Stimulated activated CD4-positive, alpha-beta T cell treated with anti-CD3 and anti-CD28 coated beads, TNF-alpha, amount 100 ng/mL, for 24 hours (primary cell): ENCODE measurements around the gene SLC27A3.

Source experiments
- DNase-seq, 3 experiments: peaks; one replicate each; pipeline ENCODE4 v3.0.0-alpha.2; 2020; ENCODE audit warnings: low read depth in 3 of 3

SLC27A3 gene

DNA sequence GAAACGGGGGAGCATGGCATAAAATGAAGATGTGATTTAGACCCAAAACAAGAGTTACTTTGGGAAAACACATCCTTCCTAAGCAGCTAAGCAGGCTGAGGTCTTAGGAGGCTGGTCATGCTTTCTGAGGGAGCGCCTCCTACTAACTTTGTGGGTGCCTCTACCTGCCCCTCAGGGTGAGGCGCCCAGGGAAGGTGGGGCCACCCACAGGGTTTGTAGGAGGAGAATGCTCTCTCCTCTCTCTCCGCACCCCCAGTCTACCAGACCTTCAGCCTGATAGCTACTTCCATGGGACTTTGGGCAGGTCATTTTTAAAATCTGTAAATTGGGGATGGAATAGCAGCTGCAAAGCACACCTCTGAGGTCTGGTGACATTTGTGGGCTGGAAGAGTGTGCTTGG lies 23.8 kb downstream of the SLC27A3 start:
- DNase-seq: no peak

DNA sequence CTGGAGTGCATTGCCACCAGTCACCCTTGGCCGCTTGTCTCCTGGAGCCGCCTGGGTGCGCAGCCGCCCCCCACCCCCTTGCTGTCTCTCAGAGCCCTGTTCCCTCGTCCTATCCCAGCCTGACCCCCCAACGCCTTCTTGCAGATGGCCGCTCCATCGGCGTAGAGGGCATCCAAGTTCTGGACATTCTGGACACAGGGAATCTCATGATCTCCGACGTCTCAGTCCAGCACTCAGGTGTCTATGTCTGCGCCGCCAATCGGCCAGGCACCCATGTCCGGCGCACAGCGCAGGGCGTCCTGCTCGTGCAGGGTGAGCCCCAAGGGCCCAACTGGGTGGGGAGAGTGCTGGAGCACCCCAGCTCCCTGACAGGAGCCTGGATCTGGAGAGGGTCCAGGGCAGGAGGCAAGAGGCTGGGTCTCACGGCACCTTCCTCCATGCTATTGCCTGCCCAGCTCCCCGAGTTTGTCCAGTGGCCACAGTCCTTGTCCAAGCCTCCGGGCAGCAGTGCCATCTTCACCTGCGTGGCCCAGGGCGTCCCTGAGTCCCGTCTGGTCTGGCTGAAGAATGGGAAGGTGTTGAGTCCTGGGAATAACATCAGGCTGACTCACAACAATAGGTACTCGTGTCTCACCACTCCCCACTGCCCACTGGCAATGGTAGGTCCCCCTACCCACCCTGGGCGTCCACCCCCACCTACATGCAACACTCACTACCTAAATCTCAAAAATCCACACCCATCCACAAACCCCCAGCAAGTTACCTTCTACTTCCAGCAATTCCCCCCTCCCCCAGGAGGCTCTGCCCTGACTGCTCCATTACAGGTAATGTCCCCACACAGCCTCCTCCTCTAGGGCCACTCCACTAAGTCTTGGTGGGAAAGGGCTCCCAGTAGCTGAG lies 24.6 kb downstream of the SLC27A3 start:
- no peak for DNase-seq

DNA sequence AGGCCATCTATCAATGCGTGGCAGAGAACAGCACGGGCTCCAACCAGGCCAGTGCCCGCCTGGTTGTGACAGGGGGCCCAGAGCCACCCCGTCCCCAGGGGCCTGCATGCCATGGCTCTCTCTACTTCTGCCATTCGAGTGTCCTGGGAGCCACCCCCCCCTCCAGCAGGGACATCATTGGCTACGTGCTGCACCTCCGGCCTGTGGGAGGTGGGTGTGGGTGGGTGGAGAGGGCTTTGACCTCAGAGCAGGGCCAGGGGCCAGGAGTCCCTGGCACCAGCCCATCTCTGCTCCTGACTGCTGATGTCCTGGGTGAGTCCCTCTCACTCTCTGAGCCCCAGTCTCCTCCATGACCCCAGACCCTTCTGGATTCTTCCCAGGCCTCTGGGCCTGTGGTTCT lies 25.3 kb downstream of the SLC27A3 start:
- no peak for DNase-seq

DNA sequence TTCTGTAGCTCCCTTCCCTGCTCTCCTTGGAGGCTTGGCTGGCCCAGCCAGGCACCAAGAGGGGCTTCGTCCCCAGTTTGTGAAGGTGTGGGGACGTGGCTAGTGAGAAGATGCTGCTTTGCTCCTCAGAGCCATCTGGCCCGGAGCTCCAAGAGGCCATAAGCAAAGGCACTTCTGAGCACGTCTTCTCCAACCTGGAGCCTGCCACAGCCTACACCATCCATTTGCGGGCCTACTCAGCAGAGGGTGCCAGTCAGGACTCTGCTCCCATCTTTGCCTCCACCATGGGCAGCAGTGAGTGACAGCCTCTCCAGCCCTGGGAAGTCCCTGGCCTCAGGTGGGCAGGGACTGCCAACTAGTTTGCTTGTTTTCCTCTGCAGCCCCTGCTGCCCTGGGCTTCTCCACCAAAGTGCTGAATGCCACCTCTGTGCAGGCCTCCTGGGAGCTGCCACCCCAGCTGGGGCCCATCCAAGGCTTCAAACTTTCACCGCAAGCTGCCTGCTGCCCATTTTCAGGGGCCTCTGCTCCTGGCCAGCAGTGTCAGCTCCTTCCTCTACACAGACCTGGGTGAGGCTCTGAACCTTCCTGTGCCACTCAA lies 25.9 kb downstream of the SLC27A3 start:
- no peak for DNase-seq

DNA sequence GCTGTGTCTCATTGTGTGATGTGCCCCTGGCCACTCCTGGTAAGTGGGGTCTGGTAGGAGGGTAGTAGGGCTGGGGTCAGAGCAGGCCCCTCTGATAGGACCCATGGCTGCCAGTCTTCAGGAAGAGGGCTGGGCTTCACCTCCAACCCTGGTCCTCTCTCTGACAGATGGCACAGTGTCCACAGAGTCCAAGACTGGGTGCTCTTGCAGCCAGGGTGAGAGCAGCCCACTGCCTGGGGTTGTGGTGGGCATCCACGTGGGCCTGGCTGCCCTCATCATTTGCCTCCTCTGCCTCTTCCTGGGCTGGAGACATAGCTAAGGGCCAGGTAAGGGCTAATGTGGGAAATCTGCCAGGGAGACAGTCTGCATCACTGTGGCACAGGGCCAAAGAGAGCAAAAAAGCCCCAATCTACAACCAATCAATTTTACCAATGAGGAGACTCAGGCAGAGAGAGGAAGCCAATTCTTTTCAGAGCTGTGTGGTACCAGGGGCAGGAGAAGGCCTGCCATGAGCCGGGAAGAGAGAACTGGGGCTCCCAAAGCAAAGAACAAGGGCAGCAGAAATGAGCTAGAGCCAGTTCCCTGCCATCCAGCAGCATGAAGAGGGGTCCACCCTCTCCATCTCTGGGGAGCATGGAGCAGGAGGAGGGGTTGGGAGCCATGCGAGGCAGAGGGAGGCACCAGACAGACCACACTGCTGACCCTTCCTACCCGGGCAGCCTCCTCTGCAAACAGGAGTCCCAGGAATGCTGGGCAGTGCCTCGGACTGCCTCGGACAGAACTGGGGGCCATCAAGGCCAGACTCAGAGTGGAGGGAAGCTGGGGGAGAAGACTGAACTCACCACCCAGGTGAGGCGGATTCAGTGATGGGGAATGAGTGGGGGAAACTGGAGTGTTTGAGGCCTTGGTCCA lies 26.8 kb downstream of the SLC27A3 start:
- no peak for DNase-seq

DNA sequence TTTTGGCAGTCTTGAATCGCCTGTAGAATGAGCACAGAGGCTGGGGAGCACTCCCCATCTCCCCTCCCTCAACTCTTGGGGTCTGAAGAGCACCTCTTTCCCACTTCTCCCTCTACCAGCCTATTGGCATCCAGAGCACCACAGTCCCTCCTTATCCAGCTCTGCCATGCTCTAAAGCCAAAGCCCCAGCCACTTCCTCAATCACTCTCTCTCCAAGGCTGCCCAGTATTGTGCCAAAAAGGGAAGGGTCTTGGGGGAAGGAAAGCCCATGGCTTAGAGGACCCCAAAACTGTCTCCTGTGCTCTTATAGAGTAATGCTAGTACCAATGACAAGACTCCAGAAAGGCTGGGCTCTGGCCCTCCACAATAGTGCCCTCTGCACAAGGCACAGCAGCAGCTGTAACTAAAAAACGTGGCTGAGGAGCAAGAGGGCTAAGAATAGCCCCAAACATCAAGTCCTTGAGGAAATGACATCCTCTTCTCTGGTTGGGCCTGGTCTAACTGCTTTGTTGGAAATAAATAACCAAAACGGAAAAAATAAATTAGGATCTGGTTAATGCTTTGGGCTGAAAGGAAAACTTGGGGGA lies 28.4 kb downstream of the SLC27A3 start:
- no peak for DNase-seq

DNA sequence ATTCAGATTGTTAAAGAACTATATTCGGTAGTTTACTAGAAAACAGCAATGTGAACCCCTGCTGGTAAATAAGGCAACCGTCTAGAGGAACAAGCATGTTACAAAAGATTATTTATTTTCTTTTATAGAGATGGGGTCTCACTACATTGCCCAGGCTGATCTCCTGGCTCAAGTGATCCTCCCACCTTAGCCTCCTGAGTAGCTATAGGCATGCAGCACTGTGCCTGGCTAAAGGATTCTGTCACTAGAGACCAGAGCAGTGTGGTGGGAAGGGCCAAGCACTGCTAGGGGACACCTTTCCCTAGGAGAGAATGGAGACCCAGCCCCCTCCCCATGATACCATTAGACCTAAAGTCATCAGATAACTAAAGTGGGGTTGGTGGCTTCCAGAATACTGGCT lies 28.9 kb downstream of the SLC27A3 start:
- DNase-seq: no peak

DNA sequence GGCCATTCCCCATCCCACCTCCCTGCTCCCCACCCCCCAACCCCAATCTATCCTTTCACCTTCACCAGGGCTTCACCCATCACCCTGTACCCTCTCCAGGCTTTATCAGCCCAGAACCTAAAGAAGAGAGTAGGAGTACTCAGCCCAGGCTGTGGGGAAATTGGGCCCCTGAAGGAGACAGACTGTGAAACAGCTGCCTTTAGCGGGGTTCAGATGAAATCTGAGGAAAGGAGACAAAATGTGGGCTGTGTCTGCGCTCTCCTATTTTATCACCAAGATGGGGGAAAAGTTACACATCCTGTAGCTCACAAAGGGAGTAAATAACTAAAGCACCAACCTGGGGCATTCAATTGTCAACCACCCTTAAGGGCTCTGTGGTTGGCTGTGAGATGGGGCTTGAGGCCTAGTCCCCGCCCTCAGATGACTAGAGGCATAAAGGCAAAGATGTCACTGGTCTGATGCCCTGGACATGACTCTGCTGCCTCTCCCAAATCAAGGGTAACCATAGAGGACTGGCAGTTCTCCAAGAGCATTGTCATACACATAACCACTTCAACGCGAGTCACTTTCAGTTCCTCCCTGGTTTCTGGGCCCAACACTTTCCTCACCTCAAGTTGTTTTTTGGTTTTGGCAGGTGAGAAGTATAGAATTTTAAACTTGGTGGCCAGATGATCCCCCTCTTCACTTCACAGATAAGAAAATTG lies 30.0 kb downstream of the SLC27A3 start:
- peak; percentile 25 to 62 (median 54) for DNase-seq

DNA sequence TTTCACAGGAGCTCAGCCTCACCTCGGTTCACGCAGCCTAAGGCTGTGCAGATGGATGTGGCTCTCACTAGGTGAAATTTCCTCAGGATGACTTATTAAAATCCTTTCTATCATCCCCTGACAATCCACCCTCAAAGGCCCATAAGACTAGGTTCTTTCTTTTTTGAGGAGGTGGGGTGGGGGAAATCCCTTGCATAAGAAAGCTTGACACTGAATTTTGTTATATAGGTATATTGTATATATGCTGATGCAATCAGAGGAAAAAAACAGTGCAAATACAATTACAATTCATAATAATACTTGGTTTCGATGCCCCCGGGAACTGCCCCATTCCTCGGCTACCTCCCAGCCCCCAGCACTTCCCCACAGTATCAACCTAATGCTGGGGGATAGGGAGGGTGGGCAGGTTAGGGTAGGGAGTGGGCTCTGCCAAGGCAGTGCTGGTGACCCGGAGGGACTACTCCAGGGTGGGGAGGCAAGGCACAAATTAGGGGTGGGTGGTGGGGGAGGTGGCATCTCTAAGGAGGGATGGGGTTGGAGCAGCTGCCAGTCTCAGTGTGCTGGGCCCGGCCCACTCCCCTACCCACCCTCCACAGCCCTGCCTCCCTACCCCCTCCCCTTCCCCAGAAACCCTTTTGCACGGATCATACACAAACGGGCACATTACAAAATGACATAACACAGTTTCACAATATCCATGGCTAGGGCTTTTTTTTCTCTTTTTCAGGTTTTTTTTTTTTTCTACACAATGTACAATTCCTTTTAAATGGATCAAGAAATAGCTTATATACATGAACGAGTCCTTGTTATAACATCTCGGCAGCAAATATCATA lies 30.9 kb downstream of the SLC27A3 start:
- DNase-seq: no peak

DNA sequence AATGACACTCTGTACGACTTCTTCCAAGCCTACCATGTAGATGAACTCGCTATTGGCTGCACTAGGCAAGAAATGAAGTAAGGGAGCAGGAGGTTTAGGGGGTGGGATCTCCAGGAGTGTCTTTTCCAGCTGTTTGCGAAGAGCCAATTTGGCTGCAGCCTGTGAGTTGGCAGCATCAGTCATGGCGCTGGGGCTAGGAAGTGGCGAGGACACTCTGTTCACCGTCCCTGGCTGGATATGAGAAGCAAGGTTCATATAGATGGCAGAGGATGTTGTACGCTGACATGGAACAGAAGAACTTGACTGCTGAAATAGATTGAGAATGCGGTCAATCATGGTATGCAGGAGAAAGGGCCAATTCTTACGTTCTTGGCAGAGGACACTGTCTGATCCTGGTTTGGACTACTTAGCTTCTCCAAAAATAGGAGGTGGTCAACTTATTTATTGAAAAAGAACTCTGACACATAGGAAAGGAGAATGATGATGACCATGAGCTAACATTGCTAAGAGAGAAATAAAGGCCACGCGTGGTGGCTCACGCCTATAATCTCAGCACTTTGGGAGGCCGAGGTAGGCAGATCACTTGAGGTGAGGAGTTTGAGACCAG lies 41.2 kb downstream of the SLC27A3 start:
- DNase-seq: no peak

DNA sequence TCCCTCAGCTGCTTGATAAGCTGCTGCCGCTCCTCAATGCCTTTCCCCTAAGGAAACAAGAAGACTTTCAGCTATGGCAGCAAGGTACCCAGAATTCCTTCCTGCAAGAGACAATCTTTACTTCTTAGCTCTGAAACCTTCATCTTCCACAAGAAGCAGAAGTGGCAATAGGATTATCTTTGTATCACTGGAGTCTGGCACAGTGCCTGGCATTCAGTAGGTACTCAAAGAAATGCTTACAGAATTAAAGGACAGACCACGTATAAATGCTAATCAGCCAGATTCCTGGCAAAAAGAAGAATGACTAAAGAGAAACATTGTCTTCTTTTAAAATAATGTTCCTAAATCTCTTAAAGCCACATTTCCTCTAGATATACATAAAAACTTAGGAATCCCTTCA lies 43.7 kb downstream of the SLC27A3 start:
- no peak for DNase-seq

DNA sequence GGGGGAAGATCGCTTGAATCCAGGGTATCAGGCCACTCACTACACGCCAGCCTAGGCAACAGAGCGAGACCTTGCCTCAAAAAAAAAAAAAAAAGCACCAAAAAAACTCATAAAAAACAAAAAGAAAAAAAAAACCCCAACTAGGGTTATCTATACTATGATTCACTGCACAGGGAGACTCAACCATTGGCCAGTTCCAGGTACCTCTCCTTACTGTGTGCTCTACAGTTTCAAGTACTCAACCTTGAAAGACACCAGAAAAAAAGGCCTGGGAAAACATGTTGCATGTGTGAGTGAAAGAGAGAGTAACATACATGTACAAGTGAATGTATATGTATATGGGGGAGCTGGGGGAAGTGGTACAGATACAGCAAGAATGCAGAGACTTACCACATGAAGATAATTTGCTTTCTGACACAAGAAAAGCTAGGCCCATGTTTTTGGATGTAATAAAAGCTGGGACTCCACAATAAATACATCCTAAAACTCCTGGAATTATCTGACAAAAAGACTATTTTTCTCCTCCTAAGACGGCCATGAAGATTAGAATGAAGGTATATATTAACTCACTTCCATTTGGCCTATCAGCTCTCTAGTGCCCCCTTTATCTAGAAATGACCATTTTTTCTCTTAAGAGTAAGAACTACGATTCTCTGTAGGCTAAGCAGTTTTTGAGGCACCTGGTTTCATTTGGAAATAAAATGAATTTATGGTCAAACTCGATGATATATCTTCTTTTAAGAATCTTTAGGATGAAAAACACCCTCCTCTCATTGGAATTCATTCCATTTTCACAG lies 52.2 kb downstream of the SLC27A3 start:
- DNase-seq: no peak
